Smooth muscle cell (in vitro differentiated cells): ENCODE results near the gene CDC26. TPM values are rescaled to one million over a fixed set of nuclear protein-coding genes. Genes with fewer than 3 reads are reported as not detected.

ENCODE experiments used
- DNase-seq: peaks from one replicate; lab custom pipeline; 2025; ENCODE audit not compliant: unreplicated experiment; lab: John Stamatoyannopoulos, UW
- H2AFZ ChIP-seq: fragments of 200-600 bp; sonication (generic); 2 replicates; pipeline ENCODE4 v1.6.0; 2016; ENCODE audit warnings: antibody characterized with exemption, low read depth, mild to moderate bottlenecking
- H3F3A ChIP-seq: fragments of 200-600 bp; sonication (generic); 2 replicates; pipeline ENCODE4 v1.6.0; 2017; ENCODE audit warnings: antibody characterized with exemption, low read depth
- H3K27ac ChIP-seq: fragments of 200-600 bp; sonication (generic); 2 replicates; pipeline ENCODE4 v1.5.1; 2016; ENCODE audit warnings: low read depth, mild to moderate bottlenecking
- H3K27me3 ChIP-seq: fragments of 200-600 bp; sonication (generic); 2 replicates; pipeline ENCODE4 v1.6.1; 2016; ENCODE audit warnings: low read depth, mild to moderate bottlenecking
- H3K36me3 ChIP-seq: fragments of 200-600 bp; sonication (generic); 2 replicates; pipeline ENCODE4 v1.5.1; 2016; ENCODE audit warnings: low read depth
- H3K4me1 ChIP-seq: fragments of 200-600 bp; sonication (generic); 2 replicates; pipeline ENCODE4 v1.5.1; 2016; ENCODE audit warnings: low read depth
- H3K4me2 ChIP-seq: fragments of 200-600 bp; sonication (generic); 2 replicates; pipeline ENCODE4 v1.6.0; 2016; ENCODE audit warnings: mild to moderate bottlenecking
- H3K4me3 ChIP-seq: fragments of 200-600 bp; sonication (generic); 2 replicates; pipeline ENCODE4 v1.5.1; 2016; ENCODE audit warnings: mild to moderate bottlenecking
- H3K79me2 ChIP-seq: fragments of 200-600 bp; sonication (generic); 2 replicates; pipeline ENCODE4 v1.6.0; 2016; ENCODE audit warnings: low read depth, mild to moderate bottlenecking
- H3K9ac ChIP-seq: fragments of 200-600 bp; sonication (generic); 2 replicates; pipeline ENCODE4 v1.6.0; 2016; ENCODE audit warnings: low read depth
- H3K9me3 ChIP-seq: fragments of 200-600 bp; sonication (generic); replicated peaks from 2 replicates; pipeline ENCODE4 v1.5.1; 2016; ENCODE audit warnings: low read depth
- H4K20me1 ChIP-seq: fragments of 200-600 bp; sonication (generic); 2 replicates; pipeline ENCODE4 v1.6.0; 2016; ENCODE audit warnings: low read depth
- CTCF ChIP-seq: fragments of 200-600 bp; sonication (generic); IDR thresholded peaks from 2 replicates; pipeline ENCODE4 v1.5.1; 2017; ENCODE audit warnings: borderline replicate concordance, mild to moderate bottlenecking, antibody characterized with exemption; ENCODE audit not compliant: insufficient read depth, poor library complexity, severe bottlenecking
- WGBS: methylation state at CpG from one replicate; pipeline ENCODE4 v1.1.7; 2016; ENCODE audit warnings: low lambda C conversion rate; 5-methylcytosine and 5-hydroxymethylcytosine counted together
- polyA plus RNA-seq: library from polyadenylated mRNA; unstranded; fragments of >200 nt; fragmentation: Nextera tagmentation; extraction: Ambion mirVana; gene quantifications from 2 replicates; pipeline ENCODE4 v1.2.1, GENCODE V29; 2016
- total RNA-seq: library from RNA; depleted of rRNA; stranded (reverse); fragments of >200 nt; gene quantifications from 2 replicates; pipeline ENCODE4 v1.2.3, GENCODE V29; 2014

The CDC26 gene
- total and polyA plus RNA-seq, 2 experiments from 2014 or later: 49.3 to 59.8 TPM

- H3K4me1 ChIP-seq: no peaks in the 10 kb centered on the region
- no peak for TF ChIP-seq CTCF
- H3K9me3 ChIP-seq: no peaks in the 10 kb centered on the region
- no peaks in the 10 kb centered on the region for H3F3A ChIP-seq
- H4K20me1 ChIP-seq: peaks cover 23% of the 10 kb centered on the region
- no peak overlapping the region for H3K27ac ChIP-seq
- 100% methylated on average over 1 of the region's 1 CpG for whole genome bisulfite sequencing
- no peaks in the 10 kb centered on the region for H3K79me2 ChIP-seq
- no peak overlapping the region for H3K4me2 ChIP-seq
- DNase-seq: no peak
- H3K9ac ChIP-seq: no peak overlapping the region
- peaks cover 12% of the 10 kb centered on the region for H3K36me3 ChIP-seq
- H3K27me3 ChIP-seq: no peaks in the 10 kb centered on the region
- H3K4me3 ChIP-seq: no peak overlapping the region
- no peak overlapping the region for H2AFZ ChIP-seq
Measured at GRCh38 chr9:113258282-113258681, 17.1 kb downstream of the CDC26 start.

DNA sequence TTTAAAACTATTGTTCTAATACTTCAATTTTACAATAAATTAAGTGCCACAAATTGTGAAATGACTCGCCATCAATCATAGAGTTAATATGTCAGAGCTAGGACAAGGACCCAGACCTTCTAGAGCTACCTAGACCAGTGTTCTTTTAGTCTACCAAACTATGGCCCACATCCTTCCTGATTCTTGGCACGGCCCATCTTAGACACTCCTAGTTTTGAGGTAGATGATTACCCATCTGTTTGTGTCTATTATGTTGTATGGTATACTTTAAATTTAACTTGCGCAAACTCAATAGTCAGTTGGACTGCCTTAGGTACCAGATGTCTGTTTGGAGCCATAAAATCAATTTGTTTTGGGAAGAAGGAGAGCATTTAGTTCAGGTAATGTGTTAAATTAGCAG lies 17.5 kb downstream of the CDC26 start:
- no peaks in the 10 kb centered on the region for H3K79me2 ChIP-seq
- DNase-seq: no peak

GRCh38 chr9:113255438-113255837 lies 19.9 kb downstream of the CDC26 start:
- H3K4me3 ChIP-seq: no peak overlapping the region
- TF ChIP-seq CTCF: no peak
- H3K27ac ChIP-seq: no peak overlapping the region
- no peak overlapping the region for H3K9ac ChIP-seq
- H2AFZ ChIP-seq: no peak overlapping the region
- no peaks in the 10 kb centered on the region for H3K27me3 ChIP-seq
- H3K4me1 ChIP-seq: no peaks in the 10 kb centered on the region
- no peaks in the 10 kb centered on the region for H3K9me3 ChIP-seq
- peaks cover 20% of the 10 kb centered on the region for H3K79me2 ChIP-seq
- H3K36me3 ChIP-seq: peaks cover 8% of the 10 kb centered on the region
- H4K20me1 ChIP-seq: peaks cover 43% of the 10 kb centered on the region
- H3F3A ChIP-seq: no peaks in the 10 kb centered on the region
- no peak overlapping the region for H3K4me2 ChIP-seq
- 94% methylated on average over 6 of the region's 6 CpGs for WGBS
- no peak for DNase-seq

More for the DNA sequence above, 17.5 kb downstream of the CDC26 start:
- H3K4me1 ChIP-seq: no peaks in the 10 kb centered on the region
- H3K4me2 ChIP-seq: no peak overlapping the region
- no peaks in the 10 kb centered on the region for H3K27me3 ChIP-seq
- WGBS: 98% methylated on average over 3 of the region's 3 CpGs
- H3F3A ChIP-seq: no peaks in the 10 kb centered on the region
- H3K27ac ChIP-seq: no peak overlapping the region
- H3K4me3 ChIP-seq: no peak overlapping the region
- no peak for TF ChIP-seq CTCF
- H2AFZ ChIP-seq: no peak overlapping the region
- no peaks in the 10 kb centered on the region for H3K9me3 ChIP-seq
- peaks cover 26% of the 10 kb centered on the region for H4K20me1 ChIP-seq
- H3K9ac ChIP-seq: no peak overlapping the region
- H3K36me3 ChIP-seq: peaks cover 12% of the 10 kb centered on the region

- Histone ChIP-seq H3F3A (no peaks in the 10 kb centered on the region), H3K27me3 (no peaks in the 10 kb centered on the region), H3K4me3 (no peak overlapping the region), H4K20me1 (peaks cover 43% of the 10 kb centered on the region), H3K9me3 (no peaks in the 10 kb centered on the region), H3K36me3 (peaks cover 8% of the 10 kb centered on the region), H3K27ac (no peak overlapping the region), H3K9ac (no peak overlapping the region), H2AFZ (no peak overlapping the region), H3K79me2 (peaks cover 20% of the 10 kb centered on the region), H3K4me1 (no peaks in the 10 kb centered on the region), H3K4me2 (no peak overlapping the region)
- 96% methylated on average over 1 of the region's 1 CpG for WGBS
- DNase-seq: no peak
- no peak for TF ChIP-seq CTCF
Measured at GRCh38 chr9:113254991-113255390, 20.4 kb downstream of the CDC26 start.
